Progenitor cell of endocrine pancreas (in vitro differentiated cells): ENCODE measurements around the gene NGB. TPM values are rescaled to one million over a fixed set of nuclear protein-coding genes. Genes with fewer than 3 reads are reported as not detected.

Source experiments
- DNase-seq: peaks from one replicate; pipeline ENCODE4 v3.0.0; 2021; ENCODE audit warnings: low spot score; ENCODE audit not compliant: unreplicated experiment
- H3K27ac Mint-ChIP-seq: 2 replicates; pipeline ENCODE4 v1.8.0; 2021; ENCODE audit warnings: mild to moderate bottlenecking, moderate library complexity, mixed read lengths
- H3K27me3 Mint-ChIP-seq: 2 replicates; pipeline ENCODE4 v1.8.0; 2021; ENCODE audit warnings: mixed read lengths
- H3K36me3 Mint-ChIP-seq: 2 replicates; pipeline ENCODE4 v1.8.0; 2022; ENCODE audit warnings: mixed read lengths; ENCODE audit not compliant: insufficient read depth
- H3K4me1 Mint-ChIP-seq: 2 replicates; pipeline ENCODE4 v1.8.0; 2021; ENCODE audit warnings: low read depth, mixed read lengths
- H3K4me3 Mint-ChIP-seq: 2 replicates; pipeline ENCODE4 v1.8.0; 2021; ENCODE audit warnings: low read depth, mild to moderate bottlenecking, moderate library complexity, mixed read lengths
- H3K9me3 Mint-ChIP-seq: 2 replicates; pipeline ENCODE4 v1.8.0; 2021; ENCODE audit warnings: low read depth, mixed read lengths
- total RNA-seq: library from RNA; stranded (reverse); gene quantifications from 2 replicates; pipeline ENCODE4 v1.2.1, GENCODE V29; 2021
- TF ChIP-seq, protein P1 (sequence below): fragments of 200-600 bp; sonication (generic); IDR thresholded peaks from one replicate; pipeline ENCODE4 v1.5.0; 2021; ENCODE audit warnings: antibody characterized with exemption, mild to moderate bottlenecking; ENCODE audit not compliant: unreplicated experiment

The NGB gene
- total RNA-seq, 1 donor from 2014 or later = not detected

DNA sequence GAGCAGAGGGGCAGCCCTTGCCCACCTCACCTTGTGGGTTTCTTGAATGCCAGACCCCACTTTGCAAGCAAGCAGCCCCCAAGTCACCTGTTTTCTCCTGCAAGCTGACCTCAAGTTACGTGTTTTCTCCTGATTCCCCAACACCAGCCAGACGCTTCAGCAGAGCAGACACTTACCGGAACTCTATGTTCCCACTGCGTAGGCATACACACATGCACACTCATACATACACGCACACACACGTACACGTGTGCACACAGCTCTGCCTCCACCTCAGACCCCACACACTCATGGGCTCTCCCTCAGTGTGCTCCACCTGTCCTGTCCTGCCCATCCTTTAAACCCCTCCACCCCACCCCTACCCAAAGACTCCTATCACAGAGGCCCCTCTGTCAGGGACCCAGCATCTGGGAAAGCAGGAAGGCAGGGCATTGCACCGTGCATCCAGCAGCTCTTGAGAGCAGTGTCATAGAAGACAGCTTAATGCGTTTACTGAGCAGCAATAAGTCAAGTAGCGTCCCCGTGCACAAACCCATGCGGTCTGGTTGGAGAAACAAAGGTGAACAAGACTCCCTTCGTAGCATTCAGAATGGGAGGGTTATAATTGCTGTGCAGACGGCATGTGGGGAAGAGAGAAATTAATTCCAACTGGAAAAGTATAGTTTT lies 45.0 kb downstream of the NGB start:
- H3K27me3 Mint-ChIP-seq = peaks cover 38% of the 10 kb centered on the region
- TF ChIP-seq, protein P1, sequence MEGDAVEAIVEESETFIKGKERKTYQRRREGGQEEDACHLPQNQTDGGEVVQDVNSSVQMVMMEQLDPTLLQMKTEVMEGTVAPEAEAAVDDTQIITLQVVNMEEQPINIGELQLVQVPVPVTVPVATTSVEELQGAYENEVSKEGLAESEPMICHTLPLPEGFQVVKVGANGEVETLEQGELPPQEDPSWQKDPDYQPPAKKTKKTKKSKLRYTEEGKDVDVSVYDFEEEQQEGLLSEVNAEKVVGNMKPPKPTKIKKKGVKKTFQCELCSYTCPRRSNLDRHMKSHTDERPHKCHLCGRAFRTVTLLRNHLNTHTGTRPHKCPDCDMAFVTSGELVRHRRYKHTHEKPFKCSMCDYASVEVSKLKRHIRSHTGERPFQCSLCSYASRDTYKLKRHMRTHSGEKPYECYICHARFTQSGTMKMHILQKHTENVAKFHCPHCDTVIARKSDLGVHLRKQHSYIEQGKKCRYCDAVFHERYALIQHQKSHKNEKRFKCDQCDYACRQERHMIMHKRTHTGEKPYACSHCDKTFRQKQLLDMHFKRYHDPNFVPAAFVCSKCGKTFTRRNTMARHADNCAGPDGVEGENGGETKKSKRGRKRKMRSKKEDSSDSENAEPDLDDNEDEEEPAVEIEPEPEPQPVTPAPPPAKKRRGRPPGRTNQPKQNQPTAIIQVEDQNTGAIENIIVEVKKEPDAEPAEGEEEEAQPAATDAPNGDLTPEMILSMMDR = no peak
- H3K4me3 Mint-ChIP-seq = no peak overlapping the region
- H3K4me1 Mint-ChIP-seq = no peaks in the 10 kb centered on the region
- H3K36me3 Mint-ChIP-seq = no peaks in the 10 kb centered on the region
- H3K27ac Mint-ChIP-seq = no peak overlapping the region
- H3K9me3 Mint-ChIP-seq = no peaks in the 10 kb centered on the region
- DNase-seq = no peak

- H3K4me3 Mint-ChIP-seq = no peak overlapping the region
- H3K27me3 Mint-ChIP-seq = peaks cover 40% of the 10 kb centered on the region
- DNase-seq = no peak
- no peak overlapping the region for H3K27ac Mint-ChIP-seq
- no peaks in the 10 kb centered on the region for H3K36me3 Mint-ChIP-seq
- no peaks in the 10 kb centered on the region for H3K4me1 Mint-ChIP-seq
- H3K9me3 Mint-ChIP-seq = no peaks in the 10 kb centered on the region
- TF ChIP-seq, protein P1 = no peak
Observed at GRCh38 chr14:77225254-77225653, 45.8 kb downstream of the NGB start.

DNA sequence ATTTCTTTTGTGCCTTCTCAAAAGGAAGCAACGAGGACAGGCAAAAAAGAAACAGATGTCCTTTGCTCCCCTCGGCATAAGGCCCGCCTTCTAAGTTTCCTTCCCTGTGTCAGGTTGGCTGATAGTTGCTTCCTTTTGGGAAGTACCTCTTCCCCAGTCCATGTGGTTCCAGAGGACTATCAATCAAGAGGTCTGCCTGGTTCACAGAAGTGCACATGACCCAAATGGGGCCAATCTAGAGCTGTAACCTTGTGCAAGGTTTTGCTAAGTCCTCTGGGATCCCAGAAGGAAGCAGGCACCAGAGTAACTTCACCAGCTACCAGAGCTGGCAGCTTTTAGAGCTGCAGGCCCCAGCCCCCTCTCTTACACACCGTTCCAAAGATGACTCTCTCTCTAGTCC lies 46.8 kb downstream of the NGB start:
- H3K9me3 Mint-ChIP-seq = no peaks in the 10 kb centered on the region

DNA sequence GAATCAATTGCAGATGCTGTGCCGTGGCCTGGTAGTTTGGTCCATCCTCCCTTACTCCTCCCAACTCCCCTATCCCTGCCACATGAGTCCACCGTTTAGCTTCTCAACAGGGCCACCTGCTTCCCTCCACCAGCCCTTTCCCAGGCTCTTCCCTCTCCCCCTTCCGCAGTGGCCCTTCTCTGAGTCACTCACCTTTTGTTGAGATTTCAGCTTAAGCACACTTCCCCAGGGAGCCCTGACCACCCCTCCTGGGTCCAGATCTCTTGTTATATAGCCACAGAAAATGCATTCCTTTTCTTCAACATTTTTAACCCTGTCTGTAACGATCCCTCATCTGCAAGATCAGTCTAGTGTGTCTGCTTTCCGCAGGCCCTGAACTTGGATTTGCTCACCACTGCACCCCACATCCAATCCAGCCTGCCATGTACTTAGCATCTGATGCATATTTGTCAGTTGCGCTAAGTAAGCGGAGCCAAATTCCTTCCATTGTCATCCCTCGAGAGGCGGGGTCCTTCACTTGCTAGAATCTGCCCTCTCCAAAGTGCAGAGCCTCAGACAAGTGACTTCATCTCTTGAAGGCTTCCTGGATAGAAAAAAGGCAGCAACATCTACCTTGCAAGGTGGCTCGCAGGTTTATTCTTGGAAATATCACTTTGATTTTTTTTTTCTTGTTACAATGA lies 48.3 kb downstream of the NGB start:
- no peaks in the 10 kb centered on the region for H3K36me3 Mint-ChIP-seq
- H3K27ac Mint-ChIP-seq = no peak overlapping the region
- TF ChIP-seq, protein P1 = no peak
- H3K4me1 Mint-ChIP-seq = no peaks in the 10 kb centered on the region
- no peaks in the 10 kb centered on the region for H3K9me3 Mint-ChIP-seq
- H3K27me3 Mint-ChIP-seq = peaks cover 49% of the 10 kb centered on the region
- no peak overlapping the region for H3K4me3 Mint-ChIP-seq
- DNase-seq = no peak

More for the DNA sequence above, 46.8 kb downstream of the NGB start:
- TF ChIP-seq, protein P1 = no peak
- H3K27ac Mint-ChIP-seq = no peak overlapping the region
- H3K36me3 Mint-ChIP-seq = no peaks in the 10 kb centered on the region
- H3K4me1 Mint-ChIP-seq = no peaks in the 10 kb centered on the region
- H3K27me3 Mint-ChIP-seq = peaks cover 47% of the 10 kb centered on the region
- DNase-seq = no peak
- no peak overlapping the region for H3K4me3 Mint-ChIP-seq

- H3K36me3 Mint-ChIP-seq = no peaks in the 10 kb centered on the region
- DNase-seq = no peak
- no peaks in the 10 kb centered on the region for H3K9me3 Mint-ChIP-seq
- H3K27me3 Mint-ChIP-seq = peaks cover 54% of the 10 kb centered on the region
- H3K4me1 Mint-ChIP-seq = no peaks in the 10 kb centered on the region
- no peak overlapping the region for H3K27ac Mint-ChIP-seq
- H3K4me3 Mint-ChIP-seq = no peak overlapping the region
- TF ChIP-seq, protein P1 = no peak
Observed at GRCh38 chr14:77221241-77221871, 49.6 kb downstream of the NGB start.
